ENCODE measurements around the gene HES7. TPM values are rescaled to one million over a fixed set of nuclear protein-coding genes. Genes with fewer than 3 reads are reported as not detected.

The HES7 gene
- total RNA-seq, 1 experiment from 2014 or later: 0.33 TPM

GRCh38 chr17:8141045-8141444 lies 17.1 kb upstream of the HES7 start:
- H4K20me1 ChIP-seq (ENCODE audit: control insufficient read depth, insufficient read depth, insufficient read length): no peaks in the 10 kb centered on the region
- H3K9me3 ChIP-seq (ENCODE audit: control insufficient read depth, low read depth, low read length): no peaks in the 10 kb centered on the region
- H3K27ac ChIP-seq (ENCODE audit: insufficient read length, low read depth, low read length): no peak overlapping the region
- Mint-ChIP-seq H3K9me3 (no peaks in the 10 kb centered on the region), H3K4me1 (peaks cover 2 to 3% of the 10 kb centered on the region in 2 experiments; a peak in 1 of 4 replicates), H3K27me3 (ENCODE audit: low read depth) (peaks cover 3% of the 10 kb centered on the region; the same call in 1 of the 2 replicates), H3K4me3 (no peak overlapping the region), H3K36me3 (ENCODE audit: insufficient read depth in 1 of 3, low read depth in 3 of 3) (peaks cover 14 to 55% (median 31%) of the 10 kb centered on the region in 3 experiments), H3K27ac (no peak overlapping the region)
- peaks cover 8% of the 10 kb centered on the region for H3K23me2 ChIP-seq (ENCODE audit: insufficient read length, low read depth, low read length, poor library complexity, severe bottlenecking)
- DNase-seq: no peak
- H2BK12ac ChIP-seq (ENCODE audit: insufficient read length, low read depth, low read length): no peak overlapping the region
- H4K5ac ChIP-seq (ENCODE audit: insufficient read length, low read depth, low read length): no peak overlapping the region
- H2AK5ac ChIP-seq (ENCODE audit: insufficient read length, low read length): no peak overlapping the region
- H3K56ac ChIP-seq (ENCODE audit: insufficient read length, low read depth, low read length): no peak overlapping the region
- H3K14ac ChIP-seq (ENCODE audit: insufficient read depth, low read length): no peak overlapping the region
- no peak overlapping the region for H4K8ac ChIP-seq (replicated peaks; ENCODE audit: insufficient read length, low read depth, low read length)
- WGBS (ENCODE audit: extremely low coverage, insufficient read length, low lambda C conversion rate): no CpG with 5 or more reads among the region's 7 CpGs
- H3K9ac ChIP-seq (ENCODE audit: extremely low read depth, insufficient read length, low read length): no peak overlapping the region
- no peak overlapping the region for H2BK5ac ChIP-seq (ENCODE audit: insufficient read length, low read length)
- no peak overlapping the region for H3K4me2 ChIP-seq (ENCODE audit: insufficient read depth, insufficient read length, low read length)
- H3K79me2 ChIP-seq (ENCODE audit: insufficient read depth, low read length): no peaks in the 10 kb centered on the region
- H3K27me3 ChIP-seq (ENCODE audit: insufficient read depth, low read length): no peaks in the 10 kb centered on the region
- H3K79me1 ChIP-seq (ENCODE audit: insufficient read depth, low read depth, low read length, poor library complexity, severe bottlenecking): no peaks in the 10 kb centered on the region
- no peak overlapping the region for H3K18ac ChIP-seq (ENCODE audit: insufficient read length, low read depth, low read length)
- no peak overlapping the region for H2BK20ac ChIP-seq (ENCODE audit: low read depth, low read length, poor library complexity, severe bottlenecking)
- TF ChIP-seq CTCF (conservative IDR thresholded peaks at IDR 0.05): no peak
- H2AFZ ChIP-seq (ENCODE audit: low read length): no peak overlapping the region
- H3K4ac ChIP-seq (ENCODE audit: low read depth, low read length): no peak overlapping the region
- H2BK15ac ChIP-seq (ENCODE audit: low read depth, low read length): no peak overlapping the region
- H2BK120ac ChIP-seq (ENCODE audit: low read depth, low read length, poor library complexity, severe bottlenecking): no peak overlapping the region
- no peaks in the 10 kb centered on the region for H3K4me1 ChIP-seq (ENCODE audit: insufficient read depth, low read length)
- H4K91ac ChIP-seq (ENCODE audit: insufficient read length, low read depth, low read length): no peak overlapping the region
- H3T11ph ChIP-seq (ENCODE audit: low read length): no peak overlapping the region
- no peak overlapping the region for H3K23ac ChIP-seq (ENCODE audit: insufficient read length, low read depth, low read length)

Data from H9 (cell line).